ENCODE results near the gene ITFG1.

DNA sequence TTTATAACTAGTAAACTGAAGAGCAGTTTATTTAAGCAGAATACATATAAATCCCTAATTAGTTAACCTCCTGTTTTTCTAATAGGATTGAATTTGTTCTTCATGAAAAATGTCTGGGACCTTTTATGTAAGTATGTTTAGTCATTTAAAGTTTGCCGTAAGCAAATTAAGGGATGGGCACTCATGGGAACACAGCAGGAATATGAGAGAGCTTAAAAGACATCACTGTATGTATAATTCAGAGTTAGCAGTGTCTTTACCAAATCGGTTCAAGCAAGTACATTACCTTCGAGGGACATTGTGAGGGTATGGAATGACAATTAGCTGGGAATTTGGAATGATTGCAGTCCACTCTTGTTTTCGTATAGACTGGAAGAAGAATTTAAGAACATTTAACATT lies 299.4 kb downstream of the ITFG1 start:
- no peak for TF ChIP-seq ZFP37 (tag by site-specific recombination; IDR thresholded peaks at IDR 0.05)
- TF ChIP-seq, protein P1, sequence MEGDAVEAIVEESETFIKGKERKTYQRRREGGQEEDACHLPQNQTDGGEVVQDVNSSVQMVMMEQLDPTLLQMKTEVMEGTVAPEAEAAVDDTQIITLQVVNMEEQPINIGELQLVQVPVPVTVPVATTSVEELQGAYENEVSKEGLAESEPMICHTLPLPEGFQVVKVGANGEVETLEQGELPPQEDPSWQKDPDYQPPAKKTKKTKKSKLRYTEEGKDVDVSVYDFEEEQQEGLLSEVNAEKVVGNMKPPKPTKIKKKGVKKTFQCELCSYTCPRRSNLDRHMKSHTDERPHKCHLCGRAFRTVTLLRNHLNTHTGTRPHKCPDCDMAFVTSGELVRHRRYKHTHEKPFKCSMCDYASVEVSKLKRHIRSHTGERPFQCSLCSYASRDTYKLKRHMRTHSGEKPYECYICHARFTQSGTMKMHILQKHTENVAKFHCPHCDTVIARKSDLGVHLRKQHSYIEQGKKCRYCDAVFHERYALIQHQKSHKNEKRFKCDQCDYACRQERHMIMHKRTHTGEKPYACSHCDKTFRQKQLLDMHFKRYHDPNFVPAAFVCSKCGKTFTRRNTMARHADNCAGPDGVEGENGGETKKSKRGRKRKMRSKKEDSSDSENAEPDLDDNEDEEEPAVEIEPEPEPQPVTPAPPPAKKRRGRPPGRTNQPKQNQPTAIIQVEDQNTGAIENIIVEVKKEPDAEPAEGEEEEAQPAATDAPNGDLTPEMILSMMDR (tag by site-specific recombination; IDR thresholded peaks at IDR 0.05), result no peak
- TF ChIP-seq ZNF510 (tag by site-specific recombination; IDR thresholded peaks at IDR 0.05; ENCODE audit: insufficient replicate concordance), result no peak
- TF ChIP-seq, protein P2, sequence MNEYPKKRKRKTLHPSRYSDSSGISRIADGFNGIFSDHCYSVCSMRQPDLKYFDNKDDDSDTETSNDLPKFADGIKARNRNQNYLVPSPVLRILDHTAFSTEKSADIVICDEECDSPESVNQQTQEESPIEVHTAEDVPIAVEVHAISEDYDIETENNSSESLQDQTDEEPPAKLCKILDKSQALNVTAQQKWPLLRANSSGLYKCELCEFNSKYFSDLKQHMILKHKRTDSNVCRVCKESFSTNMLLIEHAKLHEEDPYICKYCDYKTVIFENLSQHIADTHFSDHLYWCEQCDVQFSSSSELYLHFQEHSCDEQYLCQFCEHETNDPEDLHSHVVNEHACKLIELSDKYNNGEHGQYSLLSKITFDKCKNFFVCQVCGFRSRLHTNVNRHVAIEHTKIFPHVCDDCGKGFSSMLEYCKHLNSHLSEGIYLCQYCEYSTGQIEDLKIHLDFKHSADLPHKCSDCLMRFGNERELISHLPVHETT (tag by site-specific recombination; IDR thresholded peaks at IDR 0.05), result no peak
- TF ChIP-seq ZNF558 (tag by site-specific recombination; IDR thresholded peaks at IDR 0.05), result no peak
- TF ChIP-seq TCF7L2 (IDR thresholded peaks at IDR 0.05; ENCODE audit: borderline replicate concordance, low read depth, low read length), result no peak
- TF ChIP-seq, protein P3, sequence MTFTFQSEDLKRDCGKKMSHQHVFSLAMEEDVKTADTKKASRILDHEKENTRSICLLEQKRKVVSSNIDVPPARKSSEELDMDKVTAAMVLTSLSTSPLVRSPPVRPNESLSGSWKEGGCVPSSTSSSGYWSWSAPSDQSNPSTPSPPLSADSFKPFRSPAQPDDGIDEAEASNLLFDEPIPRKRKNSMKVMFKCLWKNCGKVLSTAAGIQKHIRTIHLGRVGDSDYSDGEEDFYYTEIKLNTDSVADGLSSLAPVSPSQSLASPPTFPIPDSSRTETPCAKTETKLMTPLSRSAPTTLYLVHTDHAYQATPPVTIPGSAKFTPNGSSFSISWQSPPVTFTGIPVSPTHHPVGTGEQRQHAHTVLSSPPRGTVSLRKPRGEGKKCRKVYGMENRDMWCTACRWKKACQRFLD (tag by site-specific recombination; IDR thresholded peaks at IDR 0.05), result no peak
- TF ChIP-seq ZNF585B (tag by site-specific recombination; IDR thresholded peaks at IDR 0.05), result no peak
- TF ChIP-seq ZNF174 (tag by site-specific recombination; IDR thresholded peaks at IDR 0.05), result no peak
- TF ChIP-seq ZNF10 (tag by site-specific recombination; IDR thresholded peaks at IDR 0.05), result no peak
- TF ChIP-seq REPIN1 (tag by site-specific recombination; IDR thresholded peaks at IDR 0.05; ENCODE audit: low read depth), result no peak
- TF ChIP-seq, protein P4, sequence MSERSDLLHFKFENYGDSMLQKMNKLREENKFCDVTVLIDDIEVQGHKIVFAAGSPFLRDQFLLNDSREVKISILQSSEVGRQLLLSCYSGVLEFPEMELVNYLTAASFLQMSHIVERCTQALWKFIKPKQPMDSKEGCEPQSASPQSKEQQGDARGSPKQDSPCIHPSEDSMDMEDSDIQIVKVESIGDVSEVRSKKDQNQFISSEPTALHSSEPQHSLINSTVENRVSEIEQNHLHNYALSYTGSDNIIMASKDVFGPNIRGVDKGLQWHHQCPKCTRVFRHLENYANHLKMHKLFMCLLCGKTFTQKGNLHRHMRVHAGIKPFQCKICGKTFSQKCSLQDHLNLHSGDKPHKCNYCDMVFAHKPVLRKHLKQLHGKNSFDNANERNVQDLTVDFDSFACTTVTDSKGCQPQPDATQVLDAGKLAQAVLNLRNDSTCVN (tag by site-specific recombination; optimal IDR thresholded peaks at IDR 0.05), result no peak
- TF ChIP-seq ZNF24 (tag by site-specific recombination; IDR thresholded peaks at IDR 0.05), result no peak

All from HEK293 (cell line).